IPS DF 4.7 (cell line): ENCODE data around the gene NFIB.

Source experiments
- DNase-seq: peaks from one replicate; pipeline ENCODE4 v3.0.0-alpha.2; 2013; ENCODE audit warnings: low spot score; ENCODE audit errors: extremely low read depth

The NFIB gene

DNA sequence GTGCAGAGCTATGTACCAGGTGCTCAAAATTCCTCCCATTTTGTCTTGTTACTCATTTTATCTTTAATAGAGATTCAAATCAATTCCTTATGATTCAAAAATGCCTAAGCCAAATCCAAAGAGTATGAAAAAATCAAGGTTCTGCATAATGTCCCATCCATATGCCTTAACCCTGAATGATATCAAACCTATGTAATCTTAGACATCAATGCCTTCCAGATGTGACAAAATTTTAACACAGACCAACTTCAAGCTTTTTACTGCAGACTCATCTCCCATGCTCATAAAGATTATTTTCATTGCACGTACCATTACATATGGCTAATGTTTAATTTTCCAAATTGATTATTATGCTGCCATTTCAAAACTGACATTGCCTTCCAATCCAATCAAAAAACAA is 122.4 kb downstream of the NFIB start:
- DNase-seq: no peak

DNA sequence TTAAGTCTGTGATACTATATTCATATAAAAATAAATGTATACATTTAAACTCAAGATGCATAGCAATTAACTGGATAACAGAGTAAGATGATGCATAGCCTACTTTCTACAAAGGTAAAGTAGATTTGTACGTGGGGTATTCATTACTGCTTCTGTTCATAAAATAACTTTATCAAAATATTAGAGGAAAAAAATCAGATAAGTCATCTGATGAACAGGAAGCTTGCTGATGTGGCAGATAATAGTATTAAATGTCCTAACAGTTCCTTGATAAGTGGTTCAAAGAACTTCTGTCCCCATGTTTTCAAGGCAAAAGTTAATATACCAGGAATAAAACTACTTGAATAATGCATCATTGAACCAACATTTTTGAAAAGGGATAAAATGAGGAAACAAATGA is 123.7 kb downstream of the NFIB start:
- DNase-seq: no peak

DNA sequence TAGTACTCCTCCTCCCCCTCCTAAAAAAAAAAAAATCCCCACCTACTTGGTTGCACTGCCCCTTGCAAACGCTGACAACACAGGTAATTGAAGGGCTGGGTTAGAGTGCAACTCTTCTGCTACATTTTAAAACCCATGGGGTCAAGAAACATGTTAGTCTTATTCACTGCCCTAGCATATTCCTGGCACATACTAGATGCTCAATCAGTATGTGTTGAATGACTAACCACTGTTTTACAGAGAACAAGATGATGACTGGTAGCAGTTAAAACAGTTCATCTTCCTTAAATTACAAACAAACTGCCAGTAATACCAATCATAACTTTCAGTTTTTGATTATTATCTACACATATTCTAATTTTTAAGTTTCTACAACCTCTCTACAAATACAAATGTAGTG is 124.4 kb downstream of the NFIB start:
- no peak for DNase-seq

DNA sequence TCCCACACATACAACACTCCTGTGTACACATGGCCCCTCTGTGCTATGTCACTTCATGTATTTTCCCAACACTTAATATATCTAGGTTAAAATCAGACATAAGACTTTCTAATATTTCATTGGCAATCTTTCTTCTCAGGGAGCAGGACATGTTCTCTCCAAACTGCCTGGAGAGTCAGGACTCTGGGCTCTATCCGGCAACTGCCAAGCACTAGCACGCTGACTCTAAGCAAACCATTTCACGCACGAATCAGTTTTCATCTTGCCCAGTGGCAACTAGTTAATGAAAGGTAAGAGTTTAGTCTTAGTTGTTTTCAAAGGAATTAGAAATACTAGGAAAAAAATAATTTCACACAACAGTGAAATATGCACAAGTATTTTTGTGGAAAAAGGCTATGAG is 124.8 kb downstream of the NFIB start:
- DNase-seq: no peak

DNA sequence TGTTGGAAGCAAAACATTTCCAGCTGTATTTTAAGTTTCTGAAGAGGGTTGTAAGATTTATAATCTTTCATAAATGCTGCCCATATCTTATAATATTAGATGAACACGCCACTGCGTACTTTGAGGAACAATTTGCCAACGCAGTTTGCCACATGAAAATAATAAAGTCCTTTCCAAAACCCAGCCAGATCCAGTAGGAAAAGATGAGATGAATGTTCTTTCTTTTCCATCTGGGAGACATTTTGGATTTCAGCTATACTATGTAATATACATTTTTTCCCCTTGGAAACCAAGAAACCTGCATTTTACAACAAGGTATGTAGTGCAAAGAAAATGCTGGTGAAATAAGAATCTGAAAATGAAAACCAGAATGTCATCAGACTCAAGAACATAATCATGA is 125.4 kb downstream of the NFIB start:
- no peak for DNase-seq

DNA sequence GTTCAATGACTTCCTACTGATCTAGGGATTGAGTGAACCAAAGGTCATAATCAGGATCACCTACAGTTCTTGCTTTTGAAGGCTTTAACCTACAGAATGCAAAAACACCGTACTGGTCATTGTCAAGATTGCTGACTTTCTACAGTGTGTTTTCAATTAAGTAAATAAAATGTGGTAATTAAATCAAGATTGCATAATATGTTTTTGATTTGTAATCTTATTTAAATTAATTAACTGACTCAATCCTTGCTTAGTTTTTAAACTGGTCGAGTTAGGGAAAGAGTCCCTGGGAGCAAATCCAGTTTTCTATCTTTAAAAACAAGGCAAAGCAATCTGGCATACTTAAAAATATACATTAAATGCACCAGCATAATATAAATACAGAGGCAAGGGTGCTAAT is 125.9 kb downstream of the NFIB start:
- no peak for DNase-seq

DNA sequence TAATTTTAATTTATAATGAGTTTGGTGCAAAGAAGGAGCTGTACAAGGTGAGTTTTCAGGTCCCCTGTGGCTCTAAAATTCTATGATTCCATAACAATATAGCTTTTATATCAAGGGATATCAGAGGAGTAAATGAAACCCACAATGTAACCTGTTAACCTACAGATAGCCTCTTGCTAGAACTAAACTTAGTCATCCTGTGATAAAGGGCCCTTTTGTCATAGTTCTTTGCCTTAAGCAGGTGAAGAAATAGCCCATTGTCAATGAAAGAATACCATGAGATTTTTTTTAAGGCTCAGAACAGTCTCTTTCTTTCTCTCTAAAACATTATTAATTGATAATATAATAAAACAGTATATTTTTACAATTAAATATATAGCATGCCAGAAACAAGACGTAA is 127.8 kb downstream of the NFIB start:
- DNase-seq: no peak

DNA sequence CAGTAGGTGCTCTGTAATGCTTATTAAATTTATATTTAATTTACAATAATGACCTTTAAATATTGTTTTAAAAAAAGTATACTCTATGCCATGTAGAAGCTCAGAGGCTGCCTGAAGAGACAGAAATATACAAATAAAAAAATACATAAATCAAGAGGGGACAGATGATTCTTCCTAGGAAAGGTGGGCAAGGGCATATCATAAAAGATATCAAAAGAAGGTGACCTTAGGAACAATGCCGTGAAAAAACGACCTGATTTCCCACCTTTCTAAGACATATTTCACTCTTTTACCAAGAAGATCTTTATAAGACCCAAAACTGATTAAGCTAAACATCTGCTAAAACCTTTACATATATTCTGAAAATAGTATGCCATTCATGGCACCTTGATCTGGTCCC is 128.9 kb downstream of the NFIB start:
- no peak for DNase-seq

DNA sequence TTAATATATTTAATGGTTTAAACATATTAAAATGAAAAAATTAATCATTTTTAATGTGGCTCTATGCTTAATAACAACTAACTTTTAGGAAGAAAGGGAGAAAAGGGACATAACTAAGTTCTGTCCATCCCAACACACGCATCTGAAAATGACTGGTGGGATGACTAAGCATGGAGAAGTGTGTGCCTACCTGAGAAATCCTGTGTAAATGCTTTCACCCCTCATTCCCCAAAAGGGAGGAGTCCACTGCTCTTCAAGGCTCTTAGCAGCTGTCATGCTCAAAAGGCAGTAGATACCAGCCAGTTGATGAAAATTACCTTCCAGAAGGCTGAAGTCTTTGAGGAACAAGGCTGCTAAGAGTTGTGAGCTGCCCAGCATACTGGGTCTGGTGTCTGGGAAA is 130.9 kb downstream of the NFIB start:
- DNase-seq: no peak

DNA sequence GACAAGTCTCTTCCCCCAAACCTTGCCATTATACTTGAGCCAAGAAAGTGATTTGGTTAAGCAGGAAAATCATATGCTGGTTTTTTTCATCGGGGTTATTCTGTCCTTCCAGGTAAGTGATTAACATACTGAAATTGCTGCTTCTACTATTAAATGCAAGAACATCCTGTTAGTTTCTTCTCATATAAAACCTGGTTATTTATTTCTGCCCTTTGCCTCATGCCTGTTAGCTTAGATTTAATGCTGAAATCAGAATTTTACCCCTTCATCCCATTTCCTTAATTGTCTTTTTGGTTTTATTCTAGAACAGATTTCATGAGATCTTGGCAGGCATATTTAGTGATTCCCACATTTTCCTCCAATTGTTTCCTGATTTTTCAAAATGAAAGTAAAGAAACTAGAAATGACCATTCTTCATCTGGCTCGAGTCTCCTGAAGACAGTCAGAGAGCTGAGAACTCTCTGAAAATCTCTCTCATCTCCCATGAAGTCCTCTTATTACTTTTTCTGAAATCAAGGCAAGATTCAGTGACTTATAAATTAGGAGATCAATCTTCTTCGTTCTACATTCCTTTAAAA is 132.9 kb downstream of the NFIB start:
- no peak for DNase-seq

DNA sequence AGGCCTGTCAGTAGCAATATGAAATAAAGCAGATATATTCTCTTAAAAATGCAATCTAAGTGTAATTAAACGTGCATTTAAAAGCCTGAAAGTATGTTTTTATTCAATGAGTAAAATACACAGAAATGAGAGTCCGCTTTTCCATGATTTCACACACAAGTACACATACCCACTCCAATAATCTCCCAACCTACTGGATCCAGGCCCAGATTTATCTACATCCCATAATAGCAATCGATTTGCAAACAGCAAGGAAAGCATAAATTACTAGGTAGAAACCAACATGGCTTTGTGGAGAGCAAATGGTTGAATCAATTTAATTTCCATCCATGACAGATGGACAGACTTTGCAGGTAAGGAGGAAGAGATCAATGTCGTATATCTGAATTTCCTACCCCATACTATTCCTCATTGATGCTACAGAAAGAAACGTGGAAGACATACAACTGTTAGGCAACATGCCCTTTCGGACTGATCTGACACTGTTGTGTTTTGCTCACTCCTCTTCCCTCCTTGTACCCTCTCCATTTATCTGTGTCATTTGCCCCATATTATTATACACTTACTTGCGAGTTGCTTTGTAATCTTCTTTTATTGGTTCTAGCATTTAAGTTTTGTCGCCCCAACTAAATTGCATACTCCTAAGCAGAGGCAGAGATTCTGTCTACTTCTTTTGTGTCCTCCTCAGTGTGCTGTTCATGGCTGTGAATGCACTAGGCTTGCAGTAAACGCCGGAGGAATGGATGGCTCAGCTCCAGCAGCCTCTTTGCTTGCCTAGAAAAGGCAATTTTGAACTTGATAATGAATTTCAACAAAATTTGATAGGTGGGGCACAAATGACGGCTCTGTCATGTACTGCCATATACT is 133.6 kb downstream of the NFIB start:
- DNase-seq: no peak

DNA sequence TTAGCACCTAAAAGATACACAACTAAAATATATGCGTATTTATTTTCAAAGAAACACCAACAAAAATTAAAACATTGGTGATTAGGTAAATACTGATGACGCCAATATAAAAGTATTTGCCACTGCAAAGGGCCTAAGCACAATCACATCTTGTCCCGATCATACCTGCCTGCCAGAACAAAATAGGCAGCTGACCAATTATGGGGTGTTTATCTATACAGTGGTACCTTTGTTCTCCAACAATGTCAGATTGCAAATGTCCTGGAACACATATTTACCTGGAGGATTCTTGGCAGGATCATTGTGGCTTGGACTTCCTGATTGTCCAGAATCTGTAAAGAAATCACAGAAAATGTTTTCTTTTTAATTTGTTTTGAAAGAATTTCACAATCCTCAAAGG is 134.5 kb downstream of the NFIB start:
- no peak for DNase-seq

DNA sequence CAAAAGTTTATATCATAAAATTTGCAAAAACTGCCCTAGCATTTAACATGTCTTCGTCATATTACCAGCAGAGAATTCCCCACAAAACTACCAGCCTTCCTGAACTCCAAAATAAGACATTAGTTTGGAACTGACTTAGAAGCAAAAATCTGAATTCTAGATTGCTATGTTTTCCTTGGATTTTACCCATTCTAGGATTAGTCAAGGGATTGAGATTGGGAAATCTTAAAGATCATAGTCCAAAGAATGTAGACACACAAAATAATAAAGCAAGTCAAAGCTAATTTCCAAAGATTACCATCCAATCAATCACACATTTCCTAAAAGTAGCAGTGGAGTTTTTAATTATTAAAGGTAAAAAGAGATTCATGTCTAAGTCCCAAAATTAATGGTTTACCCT is 138.2 kb downstream of the NFIB start:
- no peak for DNase-seq

DNA sequence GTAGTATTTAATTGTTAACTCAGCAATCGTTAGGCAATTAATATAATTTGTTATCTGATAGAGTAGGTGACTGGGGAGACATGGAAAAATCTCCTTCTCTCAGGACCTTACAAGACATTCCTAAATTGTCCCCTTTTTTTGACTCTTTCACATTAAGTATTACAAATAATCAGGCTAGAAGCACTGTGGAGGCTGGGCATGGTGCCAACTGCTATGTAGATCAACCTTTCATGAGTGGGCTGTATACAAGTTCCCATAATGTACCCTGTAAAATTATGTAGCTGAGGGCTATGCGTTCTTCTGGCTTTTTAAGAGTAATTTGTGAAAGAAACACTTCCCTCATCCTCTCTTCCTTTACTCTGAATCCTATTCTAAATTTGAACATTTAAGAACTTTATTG is 140.2 kb downstream of the NFIB start:
- DNase-seq: no peak

DNA sequence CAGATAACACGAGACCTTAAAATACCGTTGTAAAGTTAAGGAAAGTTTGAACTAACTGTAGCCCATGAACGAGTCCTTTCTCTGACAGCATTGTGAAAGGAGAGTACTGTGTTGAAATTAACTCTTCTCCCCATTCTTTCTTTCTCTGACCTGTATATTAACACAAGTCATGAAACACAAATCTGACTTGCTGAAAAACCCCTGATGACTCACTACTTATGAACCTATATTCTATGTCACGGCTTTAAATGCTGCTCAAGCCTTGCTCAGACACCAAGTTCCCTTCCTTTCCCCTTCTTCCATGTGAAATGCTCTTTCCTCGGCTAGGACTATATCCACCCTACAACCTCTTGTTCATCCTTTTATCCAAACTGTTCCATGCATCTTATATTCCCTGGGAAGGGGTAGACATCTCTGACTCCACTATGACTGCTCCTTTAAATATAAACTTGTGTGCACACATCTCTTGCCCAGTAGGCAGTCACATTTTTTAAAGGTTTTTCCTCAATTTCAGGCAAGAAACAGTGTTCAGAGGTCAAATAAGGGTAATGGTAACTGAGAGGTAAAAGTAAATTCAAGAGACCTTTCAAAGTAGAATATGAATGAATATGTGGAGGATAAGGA is 142.9 kb downstream of the NFIB start:
- DNase-seq: no peak

DNA sequence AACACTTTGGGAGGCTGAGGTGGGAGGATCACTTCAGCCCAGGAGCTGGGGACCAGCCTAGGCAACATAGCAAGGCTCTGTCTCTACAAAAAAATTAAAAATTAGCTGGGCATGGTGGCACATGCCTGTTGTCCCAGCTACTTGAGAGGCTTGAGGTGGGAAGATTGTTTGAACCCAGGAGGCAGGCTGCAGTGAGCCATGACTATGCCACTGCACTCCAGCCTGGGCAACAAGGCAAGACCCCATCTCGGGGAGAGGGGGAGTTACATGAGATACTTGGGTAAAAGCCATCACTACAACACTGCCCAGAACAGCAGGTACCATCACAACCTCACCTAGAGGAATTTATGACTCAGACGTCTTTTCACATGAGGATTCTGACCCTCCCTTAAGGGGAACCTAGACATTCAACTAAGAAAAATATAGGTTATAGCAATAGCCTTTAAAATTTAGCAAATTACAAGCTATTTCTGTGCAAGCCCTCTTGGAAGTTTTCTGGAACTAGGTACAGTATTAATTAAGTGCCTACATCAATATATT is 143.5 kb downstream of the NFIB start:
- DNase-seq: no peak

DNA sequence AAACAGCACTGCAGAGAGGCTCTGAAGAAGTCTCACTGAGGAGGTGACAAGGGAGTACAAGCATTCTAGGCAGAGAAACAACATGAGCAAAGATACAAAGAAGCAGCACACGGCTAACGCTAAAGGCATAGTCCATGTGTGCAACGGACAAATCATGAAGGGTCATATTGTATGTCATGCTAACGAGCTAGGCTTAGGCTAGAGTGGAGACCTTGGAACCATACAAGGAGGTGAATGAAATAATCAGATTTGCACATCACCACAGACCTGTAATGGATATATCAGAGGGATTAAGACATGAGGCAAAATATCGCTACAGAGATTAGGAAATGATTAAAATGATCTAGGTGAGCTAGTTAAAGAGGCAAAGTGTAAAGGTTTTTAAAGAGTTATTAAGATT is 145.6 kb downstream of the NFIB start:
- no peak for DNase-seq

DNA sequence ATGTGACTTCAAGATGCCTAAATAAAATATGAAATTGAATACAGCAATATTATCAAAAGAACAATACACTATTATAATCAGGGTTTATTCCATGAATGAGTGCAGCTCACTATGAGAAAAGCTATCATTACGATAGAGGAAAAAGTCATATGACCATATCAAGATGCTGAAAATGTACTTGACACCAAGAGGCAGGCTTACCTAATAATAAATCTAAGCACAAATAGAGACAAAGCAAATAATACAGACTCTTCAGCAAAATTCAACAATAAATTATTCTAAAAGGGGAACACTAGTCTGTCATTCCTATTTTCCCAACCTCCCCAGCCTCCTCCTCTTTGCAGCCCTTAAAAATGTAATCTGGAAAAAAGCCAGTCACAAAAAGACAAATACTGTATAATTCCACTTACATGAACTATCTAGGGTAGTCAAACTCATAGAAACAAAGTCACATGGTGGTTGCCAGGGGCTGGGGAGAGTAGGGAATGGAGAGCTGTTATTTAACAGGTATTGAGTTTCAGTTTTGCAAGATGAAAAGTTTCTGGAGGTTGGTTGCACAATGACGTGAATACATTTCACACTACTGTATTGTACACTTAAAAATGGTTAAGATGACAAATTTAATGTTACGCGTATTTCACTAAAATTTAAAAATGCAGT is 148.4 kb downstream of the NFIB start:
- no peak for DNase-seq

DNA sequence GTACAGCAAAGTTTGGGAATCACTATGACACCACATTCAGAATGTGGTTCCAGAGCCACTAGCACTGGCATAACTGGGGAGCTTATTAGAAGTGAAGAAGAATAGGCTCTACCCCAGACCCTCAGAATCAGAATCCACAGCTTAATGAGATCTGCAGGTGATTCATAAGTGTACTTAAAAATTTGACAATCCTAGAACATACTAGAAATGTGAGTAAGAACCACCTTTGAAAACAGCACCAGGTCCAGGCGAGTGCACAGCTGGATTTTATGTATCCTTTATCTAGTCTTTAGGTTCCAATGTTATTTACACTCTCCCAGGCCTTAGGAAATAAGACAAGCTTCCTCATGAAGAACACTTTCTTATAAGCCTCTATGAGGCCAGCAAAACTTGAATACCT is 149.0 kb downstream of the NFIB start:
- no peak for DNase-seq

DNA sequence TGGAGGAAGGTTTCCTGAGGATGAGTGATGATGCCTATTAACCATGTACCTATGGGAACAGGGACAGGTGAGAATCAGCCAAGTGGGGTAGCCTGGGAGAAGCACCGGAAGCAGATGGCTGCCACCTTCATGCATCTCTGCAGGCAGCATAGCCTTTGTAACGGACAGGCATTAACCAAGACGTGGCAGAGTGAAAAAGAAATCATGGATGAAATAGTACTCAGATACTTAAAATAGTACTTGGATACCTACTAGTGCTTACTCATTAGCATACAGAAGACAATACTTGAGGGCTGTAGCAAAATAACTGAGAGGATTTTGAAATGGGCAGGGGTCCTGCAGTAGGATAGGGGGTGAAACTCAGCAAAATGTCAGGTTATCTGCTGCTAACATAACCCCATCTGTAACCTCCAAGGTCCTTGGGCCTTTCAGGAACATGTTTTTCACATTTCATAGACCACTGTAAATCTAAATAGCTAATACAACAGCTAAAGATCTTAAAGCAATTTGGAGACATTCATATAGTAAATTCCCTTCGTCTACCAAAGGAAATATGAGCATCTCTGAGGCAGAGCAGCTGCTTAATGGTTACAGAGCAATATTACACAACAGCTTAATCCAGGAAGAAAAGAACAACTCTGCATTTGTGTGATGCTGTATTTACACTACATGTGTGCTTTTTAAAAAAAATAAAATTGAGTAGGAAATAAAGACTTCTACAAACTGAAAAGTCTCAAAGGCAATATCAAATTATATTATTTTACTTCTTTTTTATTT is 154.3 kb downstream of the NFIB start:
- no peak for DNase-seq

DNA sequence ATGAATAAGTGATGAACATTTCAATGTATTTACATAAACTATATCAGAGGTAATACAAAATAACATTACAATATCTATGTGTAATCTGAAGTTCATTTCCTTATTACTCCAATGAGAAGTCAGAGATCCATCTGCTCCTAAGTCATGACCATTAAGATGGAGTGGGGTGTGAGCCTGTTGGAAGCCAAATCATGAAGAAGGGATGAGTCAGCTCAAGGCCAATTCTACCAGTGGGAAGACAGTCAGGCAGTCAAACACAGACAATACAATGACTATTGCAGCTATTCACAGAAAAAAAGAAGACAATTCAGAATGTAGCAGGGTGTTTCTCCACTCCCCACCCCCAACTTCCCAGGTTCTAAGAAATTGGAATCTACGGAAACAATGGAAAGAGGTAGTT is 155.0 kb downstream of the NFIB start:
- DNase-seq: no peak
